Retinal pigment epithelial cell (primary cell): ENCODE data around the gene DBF4B.
"Not testable (repeated sequence)": the region's sequence is repeated elsewhere in the genome, so short reads cannot be mapped to it uniquely, and the experiment has no call there.

ENCODE experiments used
- DNase-seq: peaks from one replicate; pipeline ENCODE4 v3.0.0-alpha.2; 2010; ENCODE audit warnings: low read depth
- H3K4me3 ChIP-seq: 2 replicates; pipeline ENCODE4 v1.5.1; 2011; ENCODE audit warnings: mild to moderate bottlenecking, low read length, control low read depth, moderate library complexity
- TF ChIP-seq, protein P1 (sequence below): conservative IDR thresholded peaks from 2 replicates; pipeline ENCODE4 v1.5.1; 2011; ENCODE audit warnings: low read depth, low read length, control low read depth, inconsistent platforms

The DBF4B gene

DNA sequence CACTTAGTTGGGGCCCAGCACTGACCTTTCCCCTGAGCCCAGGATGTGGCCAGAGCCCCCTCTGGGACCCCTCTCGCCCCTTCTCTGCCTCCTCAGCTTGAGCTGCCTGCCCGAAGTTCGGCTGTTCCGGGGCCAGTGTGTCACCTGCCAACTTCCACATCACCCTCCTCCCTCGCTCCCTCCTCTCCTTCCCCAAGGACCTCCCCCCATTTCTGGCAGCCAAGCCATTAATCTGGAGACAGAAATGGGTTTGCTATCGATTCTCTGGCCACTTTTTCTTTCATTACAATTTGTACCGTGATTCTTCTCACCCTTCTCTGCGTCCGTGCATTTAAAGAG lies 41.5 kb downstream of the DBF4B start:
- TF ChIP-seq, protein P1, sequence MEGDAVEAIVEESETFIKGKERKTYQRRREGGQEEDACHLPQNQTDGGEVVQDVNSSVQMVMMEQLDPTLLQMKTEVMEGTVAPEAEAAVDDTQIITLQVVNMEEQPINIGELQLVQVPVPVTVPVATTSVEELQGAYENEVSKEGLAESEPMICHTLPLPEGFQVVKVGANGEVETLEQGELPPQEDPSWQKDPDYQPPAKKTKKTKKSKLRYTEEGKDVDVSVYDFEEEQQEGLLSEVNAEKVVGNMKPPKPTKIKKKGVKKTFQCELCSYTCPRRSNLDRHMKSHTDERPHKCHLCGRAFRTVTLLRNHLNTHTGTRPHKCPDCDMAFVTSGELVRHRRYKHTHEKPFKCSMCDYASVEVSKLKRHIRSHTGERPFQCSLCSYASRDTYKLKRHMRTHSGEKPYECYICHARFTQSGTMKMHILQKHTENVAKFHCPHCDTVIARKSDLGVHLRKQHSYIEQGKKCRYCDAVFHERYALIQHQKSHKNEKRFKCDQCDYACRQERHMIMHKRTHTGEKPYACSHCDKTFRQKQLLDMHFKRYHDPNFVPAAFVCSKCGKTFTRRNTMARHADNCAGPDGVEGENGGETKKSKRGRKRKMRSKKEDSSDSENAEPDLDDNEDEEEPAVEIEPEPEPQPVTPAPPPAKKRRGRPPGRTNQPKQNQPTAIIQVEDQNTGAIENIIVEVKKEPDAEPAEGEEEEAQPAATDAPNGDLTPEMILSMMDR = no peak
- H3K4me3 ChIP-seq = no peak overlapping the region

GRCh38 chr17:44751331-44751730 lies 42.9 kb downstream of the DBF4B start:
- H3K4me3 ChIP-seq = no peak overlapping the region
- TF ChIP-seq, protein P1 = no peak
- DNase-seq = no peak

More for the DNA sequence above, 41.5 kb downstream of the DBF4B start:
- DNase-seq = no peak

GRCh38 chr17:44751806-44752205 lies 43.3 kb downstream of the DBF4B start:
- H3K4me3 ChIP-seq = no peak overlapping the region
- no peak for DNase-seq
- TF ChIP-seq, protein P1 = no peak

DNA sequence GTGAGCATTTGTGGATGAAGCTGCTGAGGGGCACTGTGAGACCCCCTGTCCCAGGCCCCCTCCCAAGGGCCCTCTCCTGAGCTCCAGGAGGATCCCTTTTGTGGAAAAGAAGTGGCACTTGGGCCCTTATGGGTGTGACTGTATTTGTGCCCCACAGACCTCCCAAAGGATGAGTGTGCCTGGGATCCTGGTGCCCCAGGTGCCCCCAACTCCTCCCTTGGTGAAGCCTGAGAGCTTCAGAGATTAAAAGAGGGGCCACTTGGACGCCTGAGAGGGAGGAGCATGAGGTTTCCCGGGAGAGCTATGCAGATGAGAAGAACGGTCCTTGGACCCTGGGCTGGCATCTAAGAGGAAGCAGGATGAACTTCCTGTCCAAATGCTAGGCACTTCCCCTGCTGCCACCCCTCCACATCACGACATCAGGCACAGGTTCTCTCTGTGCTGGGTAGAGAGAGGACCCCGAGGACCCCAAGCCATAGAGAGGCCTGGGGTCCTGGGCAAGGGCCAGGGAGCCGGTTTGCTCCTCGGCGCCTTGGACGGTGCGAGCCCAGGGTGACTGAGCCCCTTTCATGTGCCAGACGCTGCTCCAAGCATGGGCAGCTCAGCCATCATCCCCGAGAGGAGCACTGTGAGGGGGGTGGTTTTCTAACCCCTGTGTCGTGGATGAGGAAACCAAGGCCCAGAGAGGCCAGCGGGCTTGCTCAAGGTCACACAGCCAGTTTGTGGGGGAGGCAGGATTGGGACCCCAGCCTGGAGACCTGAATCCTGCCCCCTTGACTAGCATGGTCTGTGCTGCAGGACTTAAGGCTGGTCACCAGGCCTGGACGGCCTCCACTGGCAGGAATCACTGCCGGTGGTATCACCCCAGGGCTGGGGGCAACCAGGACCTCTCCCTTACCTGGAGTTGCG lies 44.7 kb downstream of the DBF4B start:
- H3K4me3 ChIP-seq = no peak overlapping the region
- DNase-seq = no peak
- TF ChIP-seq, protein P1 = no peak

GRCh38 chr17:44754276-44754675 lies 45.8 kb downstream of the DBF4B start:
- TF ChIP-seq, protein P1 = no peak
- no peak for DNase-seq
- no peak overlapping the region for H3K4me3 ChIP-seq

DNA sequence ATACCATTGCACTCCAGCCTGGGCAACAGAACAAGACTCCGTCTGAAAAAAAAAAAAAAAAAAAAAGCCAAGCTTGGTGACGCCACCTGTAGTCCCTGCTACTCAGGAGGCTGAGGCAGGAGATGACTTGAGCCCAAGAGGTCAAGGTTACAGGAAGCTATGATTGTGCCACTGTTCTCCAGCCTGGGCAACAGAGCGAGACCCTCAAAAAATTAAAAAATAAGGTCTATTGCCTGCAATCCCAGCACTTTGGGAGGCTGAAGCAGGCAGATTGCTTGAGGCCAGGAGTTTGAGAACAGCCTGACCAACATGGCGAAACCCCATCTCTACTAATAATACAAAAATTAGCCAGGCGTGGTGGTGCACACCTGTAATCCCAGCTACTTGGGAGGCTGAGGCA lies 46.7 kb downstream of the DBF4B start:
- H3K4me3 ChIP-seq, DNase-seq: not testable (repeated sequence)

- TF ChIP-seq, protein P1 = no peak
- DNase-seq = no peak
- no peak overlapping the region for H3K4me3 ChIP-seq
Measured at GRCh38 chr17:44757045-44757917, 48.8 kb downstream of the DBF4B start.
